ENCODE data around the gene SH3BGRL. TPM values are rescaled to one million over a fixed set of nuclear protein-coding genes. Genes with fewer than 3 reads are reported as not detected.
"Not testable (repeated sequence)": the region's sequence is repeated elsewhere in the genome, so short reads cannot be mapped to it uniquely, and the experiment has no call there.

Gene SH3BGRL
- total RNA-seq, 1 experiment from 2014 or later, result 26.4 TPM

DNA sequence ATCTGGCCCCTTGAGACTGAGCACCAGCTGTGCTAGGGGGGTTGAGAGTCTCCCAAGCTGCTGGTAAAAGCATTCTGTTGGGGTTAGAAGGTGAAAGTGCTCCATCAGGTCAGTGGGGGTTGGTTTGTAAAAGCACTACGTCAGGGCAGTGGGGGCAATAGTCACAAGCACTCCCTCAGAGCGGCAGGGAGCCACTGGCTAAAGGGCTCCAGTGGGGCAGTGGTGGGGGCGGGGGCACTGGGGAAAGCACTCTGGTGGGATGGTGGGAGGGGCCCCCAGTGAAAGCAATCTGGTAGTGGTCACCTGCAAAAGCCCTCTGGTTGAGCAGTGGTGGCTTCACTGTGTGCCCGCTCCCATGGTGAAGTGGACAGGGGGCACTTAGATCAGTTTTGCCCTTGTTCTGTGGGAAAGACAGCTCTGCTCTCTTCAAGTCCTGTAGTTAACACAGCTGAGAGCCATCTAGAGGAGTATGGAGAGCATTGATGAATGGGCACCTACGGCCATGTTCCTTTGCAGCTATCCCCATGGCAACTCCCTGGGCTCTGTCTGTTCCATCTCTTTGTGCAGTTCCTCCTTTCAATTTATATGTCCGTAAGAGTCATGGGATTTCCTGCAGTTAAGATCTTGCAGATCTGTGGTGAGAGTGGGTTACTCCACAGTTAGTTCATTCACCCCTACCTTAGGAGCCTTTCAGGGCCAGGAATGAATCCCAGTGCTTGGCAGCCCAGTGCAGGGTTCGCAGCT, 106.4 kb downstream of the SH3BGRL start:
- Histone ChIP-seq H3K27me3 (ENCODE audit: low read length) (no peaks in the 10 kb centered on the region), H3K27ac (ENCODE audit: low read length) (no peak overlapping the region), H3K9me2 (replicated peaks; ENCODE audit: low read length) (no peaks in the 10 kb centered on the region), H3K79me2 (ENCODE audit: low read length) (no peaks in the 10 kb centered on the region), H3K36me3 (ENCODE audit: low read depth, low read length) (no peaks in the 10 kb centered on the region), H3F3A (ENCODE audit: low read length, unreplicated experiment) (no peaks in the 10 kb centered on the region), H4K20me1 (ENCODE audit: low read length) (no peaks in the 10 kb centered on the region), H3K4me1 (ENCODE audit: insufficient read depth, low read length) (no peaks in the 10 kb centered on the region), H3K4me2 (ENCODE audit: low read length) (no peak overlapping the region), H3K4me3 (ENCODE audit: low read length) (no peak overlapping the region), H2AFZ (ENCODE audit: low read length) (no peak overlapping the region), H3K9me3 (ENCODE audit: low read length) (no peaks in the 10 kb centered on the region), H3K9ac (ENCODE audit: low read length) (no peak overlapping the region)
- intact Hi-C loops (cut with micrococcal nuclease), result no loop called here
- ChIA-PET CTCF (no interaction called here), POLR2A (ENCODE audit: unreplicated experiment) (no interaction called here)
- no peak for TF ChIP-seq EZH2phosphoT487 (IDR thresholded peaks at IDR 0.05; ENCODE audit: borderline replicate concordance, low read length)
- ATAC-seq (no peak), DNase-seq (no peak)
- BruUV-seq (replicated peaks), result no TSS peak

DNA sequence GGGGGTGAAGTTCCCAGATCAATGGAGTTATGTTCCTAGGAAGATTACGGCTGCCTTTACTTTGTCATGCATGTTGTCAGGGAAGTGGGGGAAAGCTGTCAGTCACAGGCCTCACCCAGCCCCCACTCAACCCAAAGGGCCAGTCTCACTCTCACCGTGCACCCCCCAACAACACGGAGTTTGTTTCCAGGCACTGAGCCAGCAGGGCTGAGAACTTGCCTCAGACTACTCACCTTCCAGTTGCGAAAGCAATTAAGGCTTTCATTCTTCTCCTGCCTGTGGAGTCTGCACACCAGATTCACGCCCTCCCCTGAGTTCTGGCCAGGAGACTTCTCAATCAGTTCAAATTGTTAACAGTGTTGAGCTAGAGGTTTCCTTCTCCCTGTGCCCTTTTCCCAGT, 114.3 kb downstream of the SH3BGRL start:
- TF ChIP-seq EZH2 (IDR thresholded peaks at IDR 0.05; ENCODE audit: low read length, unreplicated experiment) (no peak), EZH2phosphoT487 (IDR thresholded peaks at IDR 0.05; ENCODE audit: borderline replicate concordance, low read length) (no peak)
- TF ChIP-seq, protein P1, sequence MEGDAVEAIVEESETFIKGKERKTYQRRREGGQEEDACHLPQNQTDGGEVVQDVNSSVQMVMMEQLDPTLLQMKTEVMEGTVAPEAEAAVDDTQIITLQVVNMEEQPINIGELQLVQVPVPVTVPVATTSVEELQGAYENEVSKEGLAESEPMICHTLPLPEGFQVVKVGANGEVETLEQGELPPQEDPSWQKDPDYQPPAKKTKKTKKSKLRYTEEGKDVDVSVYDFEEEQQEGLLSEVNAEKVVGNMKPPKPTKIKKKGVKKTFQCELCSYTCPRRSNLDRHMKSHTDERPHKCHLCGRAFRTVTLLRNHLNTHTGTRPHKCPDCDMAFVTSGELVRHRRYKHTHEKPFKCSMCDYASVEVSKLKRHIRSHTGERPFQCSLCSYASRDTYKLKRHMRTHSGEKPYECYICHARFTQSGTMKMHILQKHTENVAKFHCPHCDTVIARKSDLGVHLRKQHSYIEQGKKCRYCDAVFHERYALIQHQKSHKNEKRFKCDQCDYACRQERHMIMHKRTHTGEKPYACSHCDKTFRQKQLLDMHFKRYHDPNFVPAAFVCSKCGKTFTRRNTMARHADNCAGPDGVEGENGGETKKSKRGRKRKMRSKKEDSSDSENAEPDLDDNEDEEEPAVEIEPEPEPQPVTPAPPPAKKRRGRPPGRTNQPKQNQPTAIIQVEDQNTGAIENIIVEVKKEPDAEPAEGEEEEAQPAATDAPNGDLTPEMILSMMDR (conservative IDR thresholded peaks at IDR 0.05; ENCODE audit: low read depth, low read length), result no peak
- Histone ChIP-seq H3K27me3 (ENCODE audit: low read length) (no peaks in the 10 kb centered on the region), H2AFZ (ENCODE audit: low read length) (no peak overlapping the region), H3K4me3 (ENCODE audit: low read length) (no peak overlapping the region), H3K4me1 (ENCODE audit: insufficient read depth, low read length) (no peaks in the 10 kb centered on the region), H3K79me2 (ENCODE audit: low read length) (no peaks in the 10 kb centered on the region), H3F3A (ENCODE audit: low read length, unreplicated experiment) (no peaks in the 10 kb centered on the region), H3K27ac (ENCODE audit: low read length) (no peak overlapping the region), H3K4me2 (ENCODE audit: low read length) (no peak overlapping the region), H4K20me1 (ENCODE audit: low read length) (no peaks in the 10 kb centered on the region), H3K9me3 (ENCODE audit: low read length) (no peaks in the 10 kb centered on the region), H3K9ac (ENCODE audit: low read length) (no peak overlapping the region), H3K36me3 (ENCODE audit: low read depth, low read length) (no peaks in the 10 kb centered on the region), H3K9me2 (replicated peaks; ENCODE audit: low read length) (no peaks in the 10 kb centered on the region)
- ATAC-seq, result no peak
- ChIA-PET POLR2A (ENCODE audit: unreplicated experiment) (no interaction called here), CTCF (no interaction called here)
- no peak for DNase-seq
- intact Hi-C loops (cut with micrococcal nuclease), result no loop called here
- no TSS peak for BruUV-seq (replicated peaks)

DNA sequence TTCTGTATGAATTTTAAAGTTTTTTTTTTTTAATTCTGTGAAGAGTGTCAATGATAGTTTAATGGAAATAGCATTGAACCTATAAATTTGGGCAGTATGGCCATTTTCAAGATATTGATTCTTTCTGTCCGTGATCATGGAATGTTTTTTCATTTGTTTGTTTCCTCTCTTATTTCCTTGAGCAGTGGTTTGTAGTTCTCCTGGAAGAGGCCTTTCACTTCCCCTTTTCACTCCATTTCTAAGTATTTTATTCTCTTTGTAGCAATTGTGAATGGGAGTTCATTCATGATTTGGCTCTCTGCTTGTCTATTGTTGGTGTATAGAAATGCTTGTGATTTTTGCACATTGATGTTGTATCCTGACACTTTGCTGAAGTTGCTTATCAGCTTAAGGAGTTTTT, 129.8 kb downstream of the SH3BGRL start:
- CTCF ChIA-PET; H3K27me3 ChIP-seq (ENCODE audit: low read length); H3K4me3 ChIP-seq (ENCODE audit: low read length); H3K4me1 ChIP-seq (ENCODE audit: insufficient read depth, low read length); H3K27ac ChIP-seq (ENCODE audit: low read length); POLR2A ChIA-PET (ENCODE audit: unreplicated experiment); H2AFZ ChIP-seq (ENCODE audit: low read length); H4K20me1 ChIP-seq (ENCODE audit: low read length); H3K79me2 ChIP-seq (ENCODE audit: low read length); H3F3A ChIP-seq (ENCODE audit: low read length, unreplicated experiment); DNase-seq; ATAC-seq; BruUV-seq (replicated peaks); H3K4me2 ChIP-seq (ENCODE audit: low read length); H3K9ac ChIP-seq (ENCODE audit: low read length); H3K9me3 ChIP-seq (ENCODE audit: low read length); H3K36me3 ChIP-seq (ENCODE audit: low read depth, low read length); intact Hi-C loops (cut with micrococcal nuclease); H3K9me2 ChIP-seq (replicated peaks; ENCODE audit: low read length): not testable (repeated sequence)
